HCT116 (cell line): Measurements from ENCODE around the gene HSH2D. TPM values are rescaled to one million over a fixed set of nuclear protein-coding genes. Genes with fewer than 3 reads are reported as not detected.

Source experiments
- ATAC-seq: fragments of 200-7000 bp; cut with Tn5 transposase; 2 replicates; pipeline ENCODE4 v1.9.1; 2020; ENCODE audit warnings: mild to moderate bottlenecking, moderate library complexity
- BruUV-seq: library from RNA; stranded (reverse); fragments of 400-500 nt; replicated peaks from 2 replicates; lab custom pipeline; 2021; lab: Mats Ljungman, UMichigan
- CTCF ChIA-PET: fragments of 300-600 bp; sonication (Branson Sonifier 250); formaldehyde crosslinking; loops from one replicate; lab custom pipeline; 2021; ENCODE audit warnings: antibody characterized with exemption; lab: Charles Lee
- POLR2A ChIA-PET: fragments of 300-600, 350-600 bp; sonication (Branson Sonifier 250); formaldehyde crosslinking; loops from one replicate; lab custom pipeline; 2021; ENCODE audit warnings: antibody characterized with exemption; lab: Charles Lee
- RAD21 ChIA-PET, 2 experiments: fragments of 300-600 bp; sonication (Branson Sonifier 250); formaldehyde crosslinking; loops; one replicate each; lab custom pipeline; 2023; ENCODE audit warnings: low total read pairs in 2 of 2; ENCODE audit not compliant: uncharacterized antibody in 2 of 2, unreplicated experiment in 2 of 2, low non-redundant PET in 1 of 2; lab: Charles Lee
- DNase-seq: peaks from one replicate; pipeline ENCODE4 v3.0.0-alpha.2; 2010; ENCODE audit warnings: low read depth, low spot score
- H2AFZ ChIP-seq: fragments of 200-600 bp; shearing (Covaris generic), sonication (generic); 2 replicates; pipeline ENCODE4 v1.6.1; 2017; ENCODE audit warnings: low read depth, mixed run types, mixed read lengths, antibody characterized with exemption, low read length; ENCODE audit not compliant: poor library complexity, severe bottlenecking
- H3K27ac ChIP-seq: 2 replicates; pipeline ENCODE4 v1.5.1; 2012; ENCODE audit warnings: low read depth, low read length
- H3K27me3 ChIP-seq: fragments of 200-600 bp; sonication (generic); 2 replicates; pipeline ENCODE4 v1.6.1; 2016; ENCODE audit warnings: mixed run types, low read length, mixed read lengths; ENCODE audit not compliant: insufficient read depth
- H3K36me3 ChIP-seq, 2 experiments: fragments of 200-500 bp in 1 of 2; fragments of 200-600 bp in 1 of 2; sonication (Bioruptor generic) in 1 of 2; sonication (generic) in 1 of 2; 2 replicates each; pipeline versions ENCODE4 v1.5.1 to v1.6.1; 2014 to 2016; ENCODE audit warnings: low read length in 2 of 2, inconsistent platforms in 1 of 2, mixed read lengths in 1 of 2, mixed run types in 1 of 2; ENCODE audit not compliant: insufficient read depth in 2 of 2, control insufficient read depth in 1 of 2
- H3K4me1 ChIP-seq, 2 experiments: fragments of 200-600 bp in 1 of 2; sonication (generic) in 1 of 2; 2 replicates each; pipeline versions ENCODE4 v1.5.1 to v1.6.1; 2012 to 2017; ENCODE audit warnings: low read length in 2 of 2, inconsistent platforms in 1 of 2, mild to moderate bottlenecking in 1 of 2, mixed read lengths in 1 of 2, mixed run types in 1 of 2, moderate library complexity in 1 of 2; ENCODE audit not compliant: insufficient read depth in 2 of 2, control insufficient read depth in 1 of 2
- H3K4me2 ChIP-seq: fragments of 200-600 bp; sonication (generic); 2 replicates; pipeline ENCODE4 v1.6.1; 2017; ENCODE audit warnings: mixed run types, low read length, mixed read lengths
- H3K4me3 ChIP-seq, 2 experiments: fragments of 200-600 bp in 1 of 2; sonication (generic) in 1 of 2; replicated peaks in 1 of 2; 2 replicates each; pipeline ENCODE4 v1.5.1; 2011 to 2016; ENCODE audit warnings: low read length in 2 of 2, control low read depth in 1 of 2, low read depth in 1 of 2, mild to moderate bottlenecking in 1 of 2, mixed read lengths in 1 of 2, mixed run types in 1 of 2
- H3K79me2 ChIP-seq: fragments of 200-600 bp; sonication (generic); 2 replicates; pipeline ENCODE4 v1.6.1; 2017; ENCODE audit warnings: mild to moderate bottlenecking, mixed run types, low read length, moderate library complexity, mixed read lengths; ENCODE audit not compliant: insufficient read depth
- H3K9ac ChIP-seq: fragments of 200-600 bp; sonication (generic); 2 replicates; pipeline ENCODE4 v1.6.1; 2016; ENCODE audit warnings: low read length, mixed read lengths
- H3K9me2 ChIP-seq: fragments of 200-600 bp; sonication (generic), shearing (Covaris generic); 2 replicates; pipeline ENCODE4 v1.6.1; 2017; ENCODE audit warnings: mixed run types, mild to moderate bottlenecking, moderate library complexity; ENCODE audit not compliant: insufficient read depth
- H3K9me3 ChIP-seq, 2 experiments: fragments of 200-500 bp in 1 of 2; fragments of 200-600 bp in 1 of 2; sonication (Bioruptor generic) in 1 of 2; sonication (generic) in 1 of 2; 2 replicates each; pipeline ENCODE4 v1.6.1; 2014 to 2017; ENCODE audit warnings: low read length in 2 of 2, mixed read lengths in 2 of 2, inconsistent platforms in 1 of 2, low read depth in 1 of 2, mild to moderate bottlenecking in 1 of 2, mixed run types in 1 of 2, moderate library complexity in 1 of 2; ENCODE audit not compliant: control insufficient read depth in 1 of 2, insufficient read depth in 1 of 2
- H4K20me1 ChIP-seq: fragments of 200-600 bp; sonication (generic), shearing (Covaris generic); 2 replicates; pipeline ENCODE4 v1.6.1; 2017; ENCODE audit warnings: mixed run types, mild to moderate bottlenecking, moderate library complexity; ENCODE audit not compliant: insufficient read depth
- ATF3 ChIP-seq: IDR thresholded peaks from 2 replicates; pipeline ENCODE4 v1.6.1; 2012
- CEBPB ChIP-seq: IDR thresholded peaks from 2 replicates; pipeline ENCODE4 v1.6.1; 2012; ENCODE audit warnings: low read depth
- CTCF ChIP-seq, 3 experiments: fragments of 200-600 bp in 1 of 3; sonication (generic) in 1 of 3; IDR thresholded peaks in 2 of 3; conservative IDR thresholded peaks in 1 of 3; 2 replicates each; pipeline ENCODE4 v1.5.1; 2012 to 2017; ENCODE audit warnings: low read depth in 2 of 3, low read length in 2 of 3, antibody characterized with exemption in 1 of 3, borderline replicate concordance in 1 of 3, control low read depth in 1 of 3, mild to moderate bottlenecking in 1 of 3, mixed read lengths in 1 of 3, mixed run types in 1 of 3, moderate library complexity in 1 of 3; ENCODE audit not compliant: insufficient read depth in 1 of 3
- EGR1 ChIP-seq: IDR thresholded peaks from 2 replicates; pipeline ENCODE4 v1.6.1; 2012; ENCODE audit warnings: low read depth
- ELF1 ChIP-seq: IDR thresholded peaks from 2 replicates; pipeline ENCODE4 v1.6.1; 2012; ENCODE audit warnings: low read depth, borderline replicate concordance
- EZH2 ChIP-seq: fragments of 200-600 bp; sonication (generic); IDR thresholded peaks from 2 replicates; pipeline ENCODE4 v1.6.1; 2017; ENCODE audit warnings: antibody characterized with exemption, mixed run types
- FOSL1 ChIP-seq: IDR thresholded peaks from 2 replicates; pipeline ENCODE4 v1.6.1; 2012; ENCODE audit warnings: low read depth
- MAX ChIP-seq: IDR thresholded peaks from 2 replicates; pipeline ENCODE4 v1.6.1; 2012
- POLR2AphosphoS5 ChIP-seq: IDR thresholded peaks from 2 replicates; pipeline ENCODE4 v1.6.1; 2011; ENCODE audit warnings: mild to moderate bottlenecking, low read depth, low read length, moderate library complexity
- SIN3A ChIP-seq: IDR thresholded peaks from 2 replicates; pipeline ENCODE4 v1.6.1; 2012; ENCODE audit warnings: low read depth
- SP1 ChIP-seq: IDR thresholded peaks from 2 replicates; pipeline ENCODE4 v1.6.1; 2012; ENCODE audit warnings: low read depth
- SRF ChIP-seq: IDR thresholded peaks from 2 replicates; pipeline ENCODE4 v1.6.1; 2012; ENCODE audit warnings: low read depth
- TCF7L2 ChIP-seq: IDR thresholded peaks from 2 replicates; pipeline ENCODE4 v1.7.0; 2011; ENCODE audit warnings: borderline replicate concordance, inconsistent platforms; ENCODE audit not compliant: insufficient read depth, insufficient read length; ENCODE audit errors: extremely low read depth
- ZBTB33 ChIP-seq: IDR thresholded peaks from 2 replicates; pipeline ENCODE4 v1.6.1; 2011; ENCODE audit warnings: mild to moderate bottlenecking, low read length, moderate library complexity; ENCODE audit not compliant: insufficient replicate concordance; ENCODE audit errors: extremely low read depth
- ZNF274 ChIP-seq: fragments of 200-500 bp; sonication (Bioruptor generic); IDR thresholded peaks from 2 replicates; pipeline ENCODE4 v1.6.1; 2014; ENCODE audit warnings: mild to moderate bottlenecking, low read depth, low read length, inconsistent platforms
- intact Hi-C: fragments of 100-400 bp; cut with micrococcal nuclease; formaldehyde crosslinking; loops from 2 replicates; pipeline ENCODE4 v1.10.0; 2022
- total RNA-seq: library from RNA; stranded (reverse); gene quantifications from one replicate; pipeline ENCODE4 v1.2.1, GENCODE V29; 2021; ENCODE audit not compliant: unreplicated experiment

The HSH2D gene
- total RNA-seq, 1 experiment from 2014 or later, result 21.4 TPM

- DNase-seq (no peak), ATAC-seq (no peak)
- ChIA-PET CTCF (no interaction called here), RAD21 (no interaction called here), POLR2A (no interaction called here)
- Histone ChIP-seq H3K9me3 (no peaks in the 10 kb centered on the region; a peak in 1 of 4 replicates), H2AFZ (no peak overlapping the region), H3K9me2 (no peaks in the 10 kb centered on the region), H3K4me2 (no peak overlapping the region), H3K27ac (no peak overlapping the region), H3K27me3 (no peaks in the 10 kb centered on the region), H3K9ac (no peak overlapping the region), H3K79me2 (no peaks in the 10 kb centered on the region), H3K4me1 (peaks cover 28 to 42% of the 10 kb centered on the region in 2 experiments), H4K20me1 (no peaks in the 10 kb centered on the region), H3K36me3 (no peaks in the 10 kb centered on the region), H3K4me3 (no peak overlapping the region)
- no TSS peak for BruUV-seq
- TF ChIP-seq EGR1 (no peak), CEBPB (no peak), ELF1 (no peak), FOSL1 (no peak), EZH2 (no peak), TCF7L2 (no peak), SIN3A (no peak), SRF (no peak), SP1 (no peak), MAX (no peak), ATF3 (no peak), POLR2AphosphoS5 (no peak), ZNF274 (no peak), CTCF (IDR thresholded peaks at IDR 0.05 in 2 of 3, conservative IDR thresholded peaks at IDR 0.05 in 1 of 3; ENCODE audit: borderline replicate concordance in 1 of 3, insufficient read depth in 1 of 3, low read depth in 2 of 3, low read length in 2 of 3) (no peak), ZBTB33 (no peak)
- intact Hi-C loops, result no loop called here
These were observed 22.9 kb downstream of the HSH2D start for GRCh38 chr19:16166417-16166816.
